Measurements from ENCODE around the gene HCRTR1. TPM values are rescaled to one million over a fixed set of nuclear protein-coding genes. Genes with fewer than 3 reads are reported as not detected.

Gene HCRTR1
- total RNA-seq, 8 experiments from 2014 or later: 0.11 to 0.91 (median 0.27) TPM; not detected in 1

GRCh38 chr1:31627930-31628559, 10.6 kb downstream of the HCRTR1 start:
- 52 to 92% (median 81%) methylated on average over 2 to 10 of the region's 11 CpGs; no CpG with 5 or more reads in 5 of the 10 experiments for WGBS, 10 experiments
- ATAC-seq (replicated peaks in 6 of 8): no peak

DNA sequence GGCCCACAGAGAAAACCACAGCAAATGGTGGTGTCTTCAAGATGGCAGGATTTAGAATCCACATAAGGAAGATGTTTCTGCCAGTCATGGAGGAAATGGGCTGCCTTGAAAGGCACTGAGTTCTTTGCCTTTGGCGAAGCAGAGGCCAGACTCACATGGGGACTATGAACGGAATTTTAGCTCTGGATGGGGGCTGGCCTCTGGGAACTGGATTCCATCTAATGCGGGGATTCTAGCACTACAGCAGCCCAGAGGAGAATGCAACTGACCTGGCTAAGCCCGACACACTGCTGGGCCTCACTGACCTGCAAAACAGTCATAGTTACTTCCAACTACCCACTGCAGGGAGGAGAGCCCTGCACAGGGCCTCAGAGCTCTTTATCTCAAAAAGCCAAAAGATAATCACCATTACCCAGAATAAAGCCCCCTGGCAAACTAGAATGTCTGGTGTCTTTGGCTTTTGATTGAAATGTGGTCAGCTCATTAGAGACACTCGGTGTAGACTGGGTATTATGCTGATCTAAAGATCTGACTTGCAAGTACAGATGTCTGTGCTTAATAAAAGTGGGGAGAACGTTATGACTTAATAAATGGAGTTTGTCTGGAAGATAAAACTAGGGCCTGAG, 11.6 kb downstream of the HCRTR1 start:
- in situ Hi-C loops (cut with MboI; ENCODE audit: low pct_unique_long_range_greater_than_20kb in 2 of 9, low sequenced_read_pairs in 9 of 9, unreplicated experiment in 9 of 9): no loop called here
- Histone ChIP-seq H3K27ac (no peak overlapping the region), H3K4me1 (replicated peaks in 1 of 2) (peaks cover 6 to 17% of the 10 kb centered on the region in 2 donors), H3K4me3 (no peak overlapping the region)
- ATAC-seq (replicated peaks in 6 of 8): no peak
- 58 to 100% (median 93%) methylated on average over 1 to 6 of the region's 6 CpGs; no CpG with 5 or more reads in 2 of the 10 experiments for WGBS, 10 experiments

More at GRCh38 chr1:31627930-31628559, 10.6 kb downstream of the HCRTR1 start:
- Histone ChIP-seq H3K4me3 (no peak overlapping the region), H3K27ac (peak overlapping the region in 1 of 2 donors; percentile 17), H3K4me1 (replicated peaks in 1 of 2) (peaks cover 6 to 17% of the 10 kb centered on the region in 2 donors)
- in situ Hi-C loops (cut with MboI; ENCODE audit: low pct_unique_long_range_greater_than_20kb in 2 of 9, low sequenced_read_pairs in 9 of 9, unreplicated experiment in 9 of 9): no loop called here

DNA sequence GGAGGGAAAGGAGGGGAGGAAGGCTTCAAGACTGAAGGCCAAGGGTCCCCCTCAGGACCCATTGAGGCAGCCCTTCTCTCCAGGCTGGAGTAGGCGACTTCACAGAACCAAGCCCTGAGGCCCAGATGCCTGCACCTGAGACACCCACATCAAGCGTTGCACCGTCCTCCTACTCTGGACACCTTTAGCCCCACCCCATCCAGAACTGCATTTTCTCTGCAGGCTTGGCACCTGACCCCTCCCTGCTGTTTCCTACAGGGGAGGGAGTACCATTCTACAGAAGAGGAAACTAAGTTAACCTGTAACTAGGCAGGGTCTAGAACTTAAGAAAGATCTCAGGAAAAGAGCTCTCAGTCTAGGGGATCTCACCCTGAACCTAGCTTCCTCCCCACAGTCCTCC, 15.2 kb downstream of the HCRTR1 start:
- no peak for ATAC-seq (replicated peaks in 6 of 8)
- Histone ChIP-seq H3K4me1 (replicated peaks in 1 of 2) (peaks cover 0 to 6% of the 10 kb centered on the region in 2 donors), H3K27ac (no peak overlapping the region), H3K4me3 (no peak overlapping the region)
- in situ Hi-C loops (cut with MboI; ENCODE audit: low pct_unique_long_range_greater_than_20kb in 2 of 9, low sequenced_read_pairs in 9 of 9, unreplicated experiment in 9 of 9): no loop called here
- WGBS, 10 experiments: 91 to 100% (median 100%) methylated on average over 1 to 3 of the region's 3 CpGs; no CpG with 5 or more reads in 7 of the 10 experiments

DNA sequence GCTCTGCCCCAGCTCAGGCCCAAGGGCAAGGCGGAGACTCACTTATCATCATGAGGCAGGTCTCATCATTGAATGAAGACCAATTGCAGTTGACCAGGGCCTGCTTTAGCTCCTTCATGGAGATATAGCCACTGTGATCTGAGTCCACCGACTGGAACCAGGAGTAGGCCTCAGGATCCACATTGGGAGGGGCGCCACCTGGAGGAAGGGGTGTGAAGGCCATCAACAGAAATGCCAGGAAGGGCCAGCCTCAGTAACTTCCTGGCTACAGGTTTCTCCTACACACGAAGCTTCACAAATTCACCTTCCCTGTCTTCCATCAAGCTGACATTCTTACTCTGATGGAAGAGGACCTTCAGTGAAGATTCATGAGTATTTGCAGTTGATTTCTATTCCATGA, 15.6 kb downstream of the HCRTR1 start:
- Histone ChIP-seq H3K4me3 (no peak overlapping the region), H3K27ac (no peak overlapping the region), H3K4me1 (replicated peaks in 1 of 2) (peaks cover 0 to under 1% of the 10 kb centered on the region in 2 donors)
- peak in 1 of 8 experiments; percentile 13 for ATAC-seq (replicated peaks in 6 of 8)
- 60 to 100% (median 85%) methylated on average over 1 to 4 of the region's 4 CpGs; no CpG with 5 or more reads in 4 of the 10 experiments for WGBS, 10 experiments
- in situ Hi-C loops (cut with MboI; ENCODE audit: low pct_unique_long_range_greater_than_20kb in 2 of 9, low sequenced_read_pairs in 9 of 9, unreplicated experiment in 9 of 9): no loop called here

DNA sequence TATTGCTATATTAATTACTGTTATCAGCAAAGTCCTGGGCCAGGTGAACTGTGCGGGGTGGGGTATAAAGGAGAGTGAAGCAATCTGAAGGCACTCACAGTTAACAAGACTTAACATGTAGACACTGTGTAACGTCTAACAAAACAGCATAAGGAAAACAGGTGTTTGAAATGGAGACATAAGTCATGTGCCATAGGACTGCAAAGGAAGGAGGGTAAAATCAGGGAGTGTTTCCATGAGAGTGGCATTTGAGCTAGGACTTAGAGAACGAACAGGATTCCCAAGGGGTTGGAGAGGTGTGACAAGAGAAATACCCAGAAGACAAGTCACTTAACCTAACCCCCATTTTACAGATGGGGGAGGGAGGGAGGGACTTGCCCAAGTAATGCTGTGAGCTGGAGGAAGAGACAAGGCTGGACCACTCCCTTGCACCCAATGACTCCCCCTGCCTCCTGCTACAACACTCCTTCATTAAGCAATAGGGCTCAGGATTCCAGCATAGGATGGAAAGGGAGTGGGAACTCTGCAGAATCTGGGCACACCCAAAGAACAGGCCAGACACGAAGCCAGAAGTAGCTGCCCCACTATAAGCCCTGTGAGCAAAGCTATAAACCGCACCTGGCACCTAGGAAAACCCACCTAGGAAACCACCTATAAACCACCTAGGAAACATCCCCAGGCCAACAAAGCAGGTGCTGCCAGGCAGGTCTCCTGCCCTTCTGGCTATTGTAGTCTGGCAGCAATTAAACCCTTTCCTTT, 20.6 kb downstream of the HCRTR1 start:
- Histone ChIP-seq H3K27ac (no peak overlapping the region), H3K4me1 (replicated peaks in 1 of 2) (no peaks in the 10 kb centered on the region), H3K4me3 (no peak overlapping the region)
- in situ Hi-C loops (cut with MboI; ENCODE audit: low pct_unique_long_range_greater_than_20kb in 2 of 9, low sequenced_read_pairs in 9 of 9, unreplicated experiment in 9 of 9): no loop called here
- 46 to 100% (median 87%) methylated on average over 1 to 4 of the region's 5 CpGs; no CpG with 5 or more reads in 2 of the 10 experiments for WGBS, 10 experiments
- peak in 4 of 8 experiments; percentile 10 to 80 (median 54) for ATAC-seq (replicated peaks in 6 of 8)

GRCh38 chr1:31639543-31639942, 22.1 kb downstream of the HCRTR1 start:
- in situ Hi-C loops (cut with MboI; ENCODE audit: low pct_unique_long_range_greater_than_20kb in 2 of 9, low sequenced_read_pairs in 9 of 9, unreplicated experiment in 9 of 9): no loop called here
- H3K4me1 ChIP-seq (replicated peaks in 1 of 2): peaks cover 5 to 7% of the 10 kb centered on the region in 2 donors
- no peak for ATAC-seq (replicated peaks in 6 of 8)
- H3K27ac ChIP-seq: no peak overlapping the region
- H3K4me3 ChIP-seq: no peak overlapping the region
- 30 to 87% (median 69%) methylated on average over 1 to 5 of the region's 5 CpGs for WGBS, 10 experiments

GRCh38 chr1:31640179-31640578, 22.7 kb downstream of the HCRTR1 start:
- Histone ChIP-seq H3K4me3 (no peak overlapping the region), H3K4me1 (replicated peaks in 1 of 2) (peaks cover 5 to 7% of the 10 kb centered on the region in 2 donors), H3K27ac (no peak overlapping the region)
- ATAC-seq (replicated peaks in 6 of 8): no peak
- in situ Hi-C loops (cut with MboI; ENCODE audit: low pct_unique_long_range_greater_than_20kb in 2 of 9, low sequenced_read_pairs in 9 of 9, unreplicated experiment in 9 of 9): no loop called here

DNA sequence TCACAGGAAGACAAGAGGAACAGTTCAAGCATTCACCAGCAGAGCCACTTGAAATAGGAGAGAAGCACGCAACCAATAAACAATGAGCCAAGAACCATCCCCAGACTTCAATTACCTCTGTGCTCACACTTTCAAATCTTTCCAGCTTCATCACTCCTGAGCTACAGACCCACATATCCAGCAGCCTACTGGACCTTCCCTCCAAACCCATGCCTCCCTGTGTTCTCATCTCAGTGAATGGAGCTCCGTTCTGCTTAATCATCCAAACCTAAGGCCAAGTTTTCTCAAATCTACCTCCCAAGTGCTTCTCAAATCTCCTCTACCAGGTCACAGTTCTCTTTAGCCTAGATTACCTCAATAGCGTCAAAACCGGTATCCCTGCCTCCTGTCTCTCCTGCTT, 23.5 kb downstream of the HCRTR1 start:
- ATAC-seq (replicated peaks in 6 of 8): no peak
- 82 to 94% (median 87%) methylated on average over 2 to 4 of the region's 4 CpGs; no CpG with 5 or more reads in 3 of the 10 experiments for WGBS, 10 experiments
- H3K4me1 ChIP-seq (replicated peaks in 1 of 2): peaks cover 9 to 11% of the 10 kb centered on the region in 2 donors
- no peak overlapping the region for H3K4me3 ChIP-seq
- no peak overlapping the region for H3K27ac ChIP-seq
- in situ Hi-C loops (cut with MboI; ENCODE audit: low pct_unique_long_range_greater_than_20kb in 2 of 9, low sequenced_read_pairs in 9 of 9, unreplicated experiment in 9 of 9): no loop called here

DNA sequence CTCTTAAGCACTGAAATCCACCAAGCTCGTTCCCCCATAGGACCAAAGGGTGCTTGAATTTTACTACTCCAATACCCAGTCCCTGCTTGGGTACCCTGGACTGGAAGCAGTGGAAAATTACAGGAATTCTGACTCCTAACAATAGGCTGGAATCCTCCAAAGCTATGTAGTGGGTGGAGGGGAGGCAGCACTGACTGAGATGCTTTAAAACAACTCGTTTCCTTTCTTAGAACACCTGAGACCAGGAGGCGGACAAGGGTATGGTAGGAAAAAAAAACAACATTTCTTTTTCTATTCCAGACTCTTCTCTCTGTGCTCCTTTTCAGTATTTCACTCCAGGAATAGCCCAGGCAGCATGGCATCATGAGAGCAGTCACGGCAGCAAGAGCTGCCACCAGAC, 24.9 kb downstream of the HCRTR1 start:
- in situ Hi-C loops (cut with MboI; ENCODE audit: low pct_unique_long_range_greater_than_20kb in 2 of 9, low sequenced_read_pairs in 9 of 9, unreplicated experiment in 9 of 9): no loop called here
- ATAC-seq (replicated peaks in 6 of 8): no peak
- 90 to 100% (median 100%) methylated on average over 1 to 4 of the region's 4 CpGs; no CpG with 5 or more reads in 3 of the 10 experiments for WGBS, 10 experiments
- H3K4me3 ChIP-seq: no peak overlapping the region
- peaks cover 9 to 11% of the 10 kb centered on the region in 2 donors for H3K4me1 ChIP-seq (replicated peaks in 1 of 2)
- H3K27ac ChIP-seq: no peak overlapping the region

DNA sequence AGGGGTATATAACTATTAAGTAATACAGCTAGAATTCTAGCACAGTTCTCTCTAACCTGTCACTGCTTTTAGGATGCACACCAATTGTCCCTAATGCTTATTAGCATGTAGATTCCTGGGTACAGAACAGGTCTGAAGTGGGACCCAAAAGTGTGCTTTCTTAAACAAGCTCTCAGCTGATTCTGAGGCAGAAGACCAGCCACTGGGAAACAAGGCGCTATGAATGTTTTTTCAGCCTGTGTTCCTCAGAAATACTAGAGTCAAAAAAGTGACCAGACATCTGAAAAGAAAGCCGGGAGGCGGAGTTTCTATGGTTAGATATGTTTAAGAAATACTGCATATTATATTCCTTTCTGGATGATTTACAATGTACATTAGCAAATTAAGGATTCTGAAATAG, 25.4 kb downstream of the HCRTR1 start:
- no peak for ATAC-seq (replicated peaks in 6 of 8)
- in situ Hi-C loops (cut with MboI; ENCODE audit: low pct_unique_long_range_greater_than_20kb in 2 of 9, low sequenced_read_pairs in 9 of 9, unreplicated experiment in 9 of 9): no loop called here
- 55 to 100% (median 90%) methylated on average over 1 to 3 of the region's 3 CpGs; no CpG with 5 or more reads in 1 of the 10 experiments for WGBS, 10 experiments
- H3K4me3 ChIP-seq: no peak overlapping the region
- H3K4me1 ChIP-seq (replicated peaks in 1 of 2): peaks cover 9 to 11% of the 10 kb centered on the region in 2 donors
- H3K27ac ChIP-seq: no peak overlapping the region

DNA sequence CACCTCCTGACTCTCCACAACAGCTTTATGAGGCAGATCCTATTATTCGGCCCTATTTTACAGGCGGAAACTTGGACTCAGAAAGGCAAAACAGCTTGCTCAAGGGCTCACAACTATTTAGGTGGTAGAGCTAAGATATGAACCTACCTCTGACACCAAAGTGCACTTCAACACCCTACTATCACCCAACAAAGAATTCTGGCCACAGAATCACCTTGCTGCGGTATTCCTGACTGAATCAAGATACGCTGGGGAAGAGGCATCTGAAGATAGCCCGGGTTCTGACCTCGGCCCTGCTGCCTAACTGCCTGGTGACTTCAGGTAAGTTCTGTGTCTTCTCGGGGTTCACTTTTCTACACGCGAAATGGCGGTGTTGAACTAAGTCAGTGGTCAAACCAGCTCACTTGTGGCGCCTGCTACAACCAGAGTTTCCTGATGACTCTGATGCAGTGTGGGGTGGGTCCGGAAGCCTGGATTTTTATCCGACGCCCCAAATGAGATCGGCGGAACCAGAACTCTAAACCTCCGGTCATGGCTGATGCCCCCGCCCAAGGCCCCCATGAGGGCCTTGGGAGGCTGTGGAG, 26.6 kb downstream of the HCRTR1 start:
- ATAC-seq (replicated peaks in 6 of 8): no peak
- in situ Hi-C loops (cut with MboI; ENCODE audit: low pct_unique_long_range_greater_than_20kb in 2 of 9, low sequenced_read_pairs in 9 of 9, unreplicated experiment in 9 of 9): no loop called here

DNA sequence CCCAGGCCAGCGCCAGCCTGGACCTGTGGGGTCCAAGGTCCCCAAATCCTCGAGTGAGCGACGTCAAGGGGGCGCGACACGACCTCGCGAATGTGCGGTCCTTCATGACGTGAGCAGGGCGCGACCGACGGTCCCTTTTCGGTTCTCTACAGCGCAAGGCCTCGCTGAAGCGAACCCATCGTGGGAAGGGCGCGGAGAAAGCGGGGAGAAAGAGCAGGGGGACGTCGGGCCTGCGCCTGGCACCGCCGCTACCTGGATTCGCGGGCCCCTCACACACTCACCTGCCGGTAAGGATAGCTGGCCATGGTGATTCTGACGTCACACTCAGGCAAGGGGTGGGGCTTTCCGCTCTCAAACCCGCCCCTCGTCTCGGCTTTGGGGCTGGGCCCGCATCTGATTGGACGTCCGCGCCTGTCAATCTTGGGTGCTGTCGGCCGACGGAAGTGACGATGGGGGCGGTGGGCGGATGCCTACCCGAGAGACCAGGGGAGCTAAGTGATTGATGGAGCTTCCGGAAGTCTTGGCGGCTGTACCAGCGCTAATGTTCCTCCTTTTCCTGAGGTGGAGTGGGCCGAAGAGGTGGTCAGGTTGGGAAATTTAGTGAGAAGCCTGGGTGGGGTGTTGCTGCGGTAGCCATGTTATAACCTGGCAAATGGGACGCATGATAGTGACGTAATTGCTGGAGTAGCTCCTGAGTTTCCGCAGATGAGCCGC, 27.2 kb downstream of the HCRTR1 start, which contains the start of gene PEF1:
Gene PEF1 (minus strand): TSS at position 317 of the 714 bp plus-strand sequence. CDS start 12 bp downstream, at position 305.
- ATAC-seq (replicated peaks in 6 of 8): peak; percentile 82 to 93 (median 90)
- Histone ChIP-seq H3K4me3 (peak within 1 kb of the TSS; percentile 78 to 99 (median 89)), H3K27ac (peak within 1 kb of the TSS; percentile 98 to 100), H3K4me1 (replicated peaks in 1 of 2) (peaks cover 9 to 11% of the 10 kb centered on the region in 2 donors)
- WGBS, 10 experiments: 0 to 2% (median 0%) methylated on average over 1 to 34 of the region's 56 CpGs; no CpG with 5 or more reads in 2 of the 10 experiments
- in situ Hi-C loops (cut with MboI; ENCODE audit: low pct_unique_long_range_greater_than_20kb in 2 of 9, low sequenced_read_pairs in 9 of 9, unreplicated experiment in 9 of 9): no loop called here

More for the DNA sequence above, 26.6 kb downstream of the HCRTR1 start:
- H3K4me3 ChIP-seq: peak overlapping the region; percentile 78 to 99 (median 89)
- 0 to 39% (median 5%) methylated on average over 2 to 17 of the region's 18 CpGs for WGBS, 10 experiments
- peaks cover 9 to 11% of the 10 kb centered on the region in 2 donors for H3K4me1 ChIP-seq (replicated peaks in 1 of 2)
- peak overlapping the region; percentile 98 to 100 for H3K27ac ChIP-seq
